Stimulated activated CD4-positive, alpha-beta T cell treated with anti-CD3 and anti-CD28 coated beads, Interleukin-4, amount 100 ng/mL, for 48 hours (primary cell): Measurements from ENCODE around the gene P2RX3.

Experiments
- DNase-seq, 2 donors: peaks; one replicate each; pipeline ENCODE4 v3.0.0-alpha.2; 2020; ENCODE audit warnings: low read depth in 2 of 2

P2RX3 gene

GRCh38 chr11:57373146-57373545 lies 35.0 kb downstream of the P2RX3 start:
- no peak for DNase-seq

GRCh38 chr11:57374966-57375365 lies 36.8 kb downstream of the P2RX3 start:
- no peak for DNase-seq

GRCh38 chr11:57375490-57375889 lies 37.3 kb downstream of the P2RX3 start:
- DNase-seq = no peak

GRCh38 chr11:57376095-57377090 lies 38.2 kb downstream of the P2RX3 start:
- DNase-seq = no peak

GRCh38 chr11:57377107-57377506 lies 39.0 kb downstream of the P2RX3 start:
- no peak for DNase-seq

GRCh38 chr11:57378186-57378585 lies 40.0 kb downstream of the P2RX3 start:
- DNase-seq = no peak

GRCh38 chr11:57379732-57380131 lies 41.6 kb downstream of the P2RX3 start:
- no peak for DNase-seq

- DNase-seq = no peak
Measured at GRCh38 chr11:57380975-57381374, 42.8 kb downstream of the P2RX3 start, which contains the start of gene PRG3. Gene PRG3, minus strand, starts transcription at chr11:57381150. Its CDS starts 442 bp downstream, at chr11:57380708.

- DNase-seq = no peak
Measured at GRCh38 chr11:57386178-57386940, 48.2 kb downstream of the P2RX3 start.

- DNase-seq = no peak
Measured at GRCh38 chr11:57387289-57388030, 49.3 kb downstream of the P2RX3 start.

GRCh38 chr11:57390535-57390934 lies 52.4 kb downstream of the P2RX3 start, which contains the start of gene PRG2:
Gene PRG2, minus strand, starts transcription at chr11:57390650. Its CDS starts 706 bp downstream, at chr11:57389944.
- DNase-seq = no peak

GRCh38 chr11:57391111-57391510 lies 53.0 kb downstream of the P2RX3 start:
- DNase-seq = no peak

- no peak for DNase-seq
Measured at GRCh38 chr11:57391539-57391938, 53.4 kb downstream of the P2RX3 start.

- no peak for DNase-seq
Measured at GRCh38 chr11:57392066-57392762, 54.1 kb downstream of the P2RX3 start.

- no peak for DNase-seq
Measured at GRCh38 chr11:57392763-57393105, 54.6 kb downstream of the P2RX3 start.

GRCh38 chr11:57394203-57394965 lies 56.2 kb downstream of the P2RX3 start:
- no peak for DNase-seq

- no peak for DNase-seq
Measured at GRCh38 chr11:57395905-57396623, 57.9 kb downstream of the P2RX3 start.

GRCh38 chr11:57396744-57397143 lies 58.6 kb downstream of the P2RX3 start:
- no peak for DNase-seq

GRCh38 chr11:57397394-57397990 lies 59.3 kb downstream of the P2RX3 start:
- no peak for DNase-seq
